Coronary artery (tissue), 2 donors: ENCODE data around the gene SPINK6.

Source experiments
- DNase-seq: peaks from one replicate; pipeline ENCODE4 v3.0.0-alpha.2; 2017; ENCODE audit warnings: low spot score
- H3K27ac ChIP-seq, 2 donors: fragments of 200-600 bp; sonication (generic); one replicate each; pipeline ENCODE4 v1.5.1; 2016 to 2019
- H3K4me3 ChIP-seq: fragments of 200-600 bp; sonication (generic); 2 replicates; pipeline ENCODE4 v1.5.1; 2016; ENCODE audit warnings: mild to moderate bottlenecking, moderate library complexity
- TF ChIP-seq, protein P1 (sequence below): fragments of 200-600 bp; sonication (generic); IDR thresholded peaks from one replicate; pipeline ENCODE4 v1.5.1; 2019; ENCODE audit warnings: antibody characterized with exemption

The SPINK6 gene

DNA sequence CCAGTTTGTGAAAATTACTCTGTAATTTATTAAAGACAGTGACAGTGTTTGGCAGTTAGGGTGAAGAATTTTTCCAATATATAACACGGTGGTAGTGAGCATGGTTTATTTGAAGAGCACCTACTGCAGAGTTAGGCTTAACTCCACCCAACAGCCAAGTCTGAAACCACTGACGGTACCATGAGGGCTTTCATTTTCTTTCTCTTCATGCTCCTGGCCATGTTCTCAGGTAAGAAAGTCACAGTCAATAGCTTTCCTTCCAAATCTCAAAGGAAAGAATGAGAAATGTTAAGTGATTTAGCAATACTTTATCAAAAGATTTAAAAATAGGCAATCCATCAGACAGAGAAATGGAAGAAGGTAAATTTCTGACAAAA, 35.6 kb downstream of the SPINK6 start, which contains the start of gene MARCOL:
TSS of gene MARCOL (plus strand) at position 108 of the 377 bp plus-strand sequence. CDS start at position 181, 73 bp downstream.
- DNase-seq, result no peak
- no peak within 1 kb of the TSS for H3K4me3 ChIP-seq
- H3K27ac ChIP-seq, result no peak within 1 kb of the TSS
- TF ChIP-seq, protein P1, sequence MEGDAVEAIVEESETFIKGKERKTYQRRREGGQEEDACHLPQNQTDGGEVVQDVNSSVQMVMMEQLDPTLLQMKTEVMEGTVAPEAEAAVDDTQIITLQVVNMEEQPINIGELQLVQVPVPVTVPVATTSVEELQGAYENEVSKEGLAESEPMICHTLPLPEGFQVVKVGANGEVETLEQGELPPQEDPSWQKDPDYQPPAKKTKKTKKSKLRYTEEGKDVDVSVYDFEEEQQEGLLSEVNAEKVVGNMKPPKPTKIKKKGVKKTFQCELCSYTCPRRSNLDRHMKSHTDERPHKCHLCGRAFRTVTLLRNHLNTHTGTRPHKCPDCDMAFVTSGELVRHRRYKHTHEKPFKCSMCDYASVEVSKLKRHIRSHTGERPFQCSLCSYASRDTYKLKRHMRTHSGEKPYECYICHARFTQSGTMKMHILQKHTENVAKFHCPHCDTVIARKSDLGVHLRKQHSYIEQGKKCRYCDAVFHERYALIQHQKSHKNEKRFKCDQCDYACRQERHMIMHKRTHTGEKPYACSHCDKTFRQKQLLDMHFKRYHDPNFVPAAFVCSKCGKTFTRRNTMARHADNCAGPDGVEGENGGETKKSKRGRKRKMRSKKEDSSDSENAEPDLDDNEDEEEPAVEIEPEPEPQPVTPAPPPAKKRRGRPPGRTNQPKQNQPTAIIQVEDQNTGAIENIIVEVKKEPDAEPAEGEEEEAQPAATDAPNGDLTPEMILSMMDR, result no peak

DNA sequence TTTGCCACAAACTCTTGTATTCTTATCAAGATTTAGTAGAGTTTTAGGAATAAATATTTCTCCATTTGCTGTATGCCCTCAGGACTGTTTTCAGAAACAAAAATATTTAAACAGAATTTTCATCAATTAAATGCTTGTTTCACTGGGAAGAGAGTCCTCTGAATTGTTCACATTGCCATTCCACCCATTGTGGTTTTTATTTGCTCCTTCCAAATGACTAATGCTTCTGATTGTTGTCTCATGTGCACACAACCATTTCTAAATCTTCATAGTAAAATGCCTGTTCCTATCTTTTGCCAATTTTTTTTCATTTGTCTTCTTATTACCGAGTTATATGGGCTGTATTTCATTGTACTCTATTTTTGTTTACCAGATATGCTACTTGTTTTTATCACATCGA, 46.1 kb downstream of the SPINK6 start:
- Histone ChIP-seq H3K4me3 (no peak overlapping the region), H3K27ac (no peak overlapping the region)
- TF ChIP-seq, protein P1, result no peak
- no peak for DNase-seq

DNA sequence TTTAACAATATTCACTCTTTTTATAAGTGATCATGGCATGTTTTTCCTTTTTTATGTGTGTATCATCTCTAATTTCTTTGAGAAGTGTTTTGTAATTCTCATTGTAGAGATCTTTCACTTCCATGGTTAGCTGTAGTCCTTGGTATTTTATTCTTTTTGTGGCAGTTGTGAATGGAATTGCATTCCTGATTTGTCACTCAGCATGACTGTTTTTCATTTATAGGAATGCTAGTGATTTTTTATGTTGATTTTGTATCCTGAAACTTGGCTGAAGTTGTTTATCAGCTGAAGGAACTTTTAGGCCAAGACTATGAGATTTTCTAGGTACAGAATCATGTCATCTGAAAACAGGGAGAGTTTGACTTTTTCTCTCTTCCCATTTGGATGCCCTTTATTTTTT, 52.6 kb downstream of the SPINK6 start:
- Histone ChIP-seq H3K4me3 (no peak overlapping the region), H3K27ac (no peak overlapping the region)
- DNase-seq, result no peak
- TF ChIP-seq, protein P1, result no peak

DNA sequence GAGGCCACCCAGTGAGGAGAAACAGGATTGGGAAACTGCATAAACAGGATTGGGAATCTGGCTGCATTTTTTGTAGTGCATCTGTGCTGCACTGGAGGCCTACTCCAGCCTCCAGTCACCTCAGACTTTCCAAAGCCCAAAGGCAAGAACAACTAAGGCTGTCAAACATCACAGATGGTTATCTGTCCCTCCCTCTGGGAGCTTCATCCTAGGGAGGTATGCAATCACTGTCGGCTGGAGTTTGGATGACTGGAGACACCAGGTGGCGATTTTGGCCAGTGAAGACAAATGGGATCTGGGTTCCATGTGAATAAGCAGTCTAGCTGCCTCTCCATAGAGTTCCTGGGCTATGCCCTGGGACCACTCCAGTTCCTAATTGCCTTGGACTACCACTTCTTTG, 56.4 kb downstream of the SPINK6 start:
- no peak for DNase-seq
- TF ChIP-seq, protein P1, result no peak
- Histone ChIP-seq H3K27ac (no peak overlapping the region), H3K4me3 (no peak overlapping the region)

DNA sequence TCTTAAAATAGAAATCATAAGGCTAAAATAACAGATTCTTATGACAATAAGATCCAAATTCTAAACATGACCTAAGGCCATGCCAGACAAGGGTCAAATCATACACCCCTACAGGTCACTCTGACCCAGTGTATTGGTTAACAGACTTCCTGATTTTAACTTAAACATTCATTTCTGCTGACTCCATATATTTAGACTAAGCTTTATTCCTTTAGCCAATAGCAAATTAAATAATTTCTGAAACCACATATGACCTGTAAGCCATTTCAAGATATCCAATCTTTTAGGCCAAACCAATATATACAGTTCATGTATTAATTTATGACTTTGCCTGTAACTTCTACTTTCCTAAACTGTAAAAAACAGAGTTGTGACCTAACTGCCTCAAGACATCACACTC, 58.4 kb downstream of the SPINK6 start:
- TF ChIP-seq, protein P1, result no peak

More for the DNA sequence above, 58.4 kb downstream of the SPINK6 start:
- Histone ChIP-seq H3K4me3 (no peak overlapping the region), H3K27ac (no peak overlapping the region)
- no peak for DNase-seq
